SH-SY5Y (cell line): ENCODE measurements around the gene GTPBP2.

Source experiments
- GATA2 ChIP-seq: IDR thresholded peaks from 2 replicates; pipeline ENCODE4 v1.6.1; 2011; ENCODE audit warnings: mild to moderate bottlenecking, low read depth, low read length
- GATA3 ChIP-seq: IDR thresholded peaks from 2 replicates; pipeline ENCODE4 v1.6.1; 2011; ENCODE audit warnings: low read depth, mild to moderate bottlenecking, low read length, moderate library complexity

Gene GTPBP2

GRCh38 chr6:43629104-43629504 is at the start of gene GTPBP2:
TSS of gene GTPBP2 (minus strand) at chr6:43629264. CDS start at chr6:43629162, 102 bp downstream.
- TF ChIP-seq GATA3: no peak
- no peak for TF ChIP-seq GATA2

GRCh38 chr6:43678341-43678740 is 49.3 kb upstream of the GTPBP2 start:
- TF ChIP-seq GATA3 (no peak), GATA2 (no peak)

GRCh38 chr6:43677759-43678158 is 48.7 kb upstream of the GTPBP2 start:
- TF ChIP-seq GATA2: no peak
- no peak for TF ChIP-seq GATA3

- TF ChIP-seq GATA3 (no peak), GATA2 (no peak)
Observed at GRCh38 chr6:43676962-43677606, 48.0 kb upstream of the GTPBP2 start.

GRCh38 chr6:43674921-43675320 is 45.9 kb upstream of the GTPBP2 start:
- TF ChIP-seq GATA3 (no peak), GATA2 (no peak)

- TF ChIP-seq GATA3 (no peak), GATA2 (no peak)
Observed at GRCh38 chr6:43674291-43674690, 45.2 kb upstream of the GTPBP2 start.

GRCh38 chr6:43673444-43674084 is 44.5 kb upstream of the GTPBP2 start:
- TF ChIP-seq GATA3 (no peak), GATA2 (no peak)

- TF ChIP-seq GATA2: no peak
- no peak for TF ChIP-seq GATA3
Observed at GRCh38 chr6:43671801-43672690, 43.0 kb upstream of the GTPBP2 start.

GRCh38 chr6:43671011-43671800 is 42.1 kb upstream of the GTPBP2 start:
- TF ChIP-seq GATA3 (no peak), GATA2 (no peak)

GRCh38 chr6:43670623-43670986 is 41.5 kb upstream of the GTPBP2 start:
- no peak for TF ChIP-seq GATA3
- no peak for TF ChIP-seq GATA2

GRCh38 chr6:43669922-43670622 is 41.0 kb upstream of the GTPBP2 start:
- TF ChIP-seq GATA3 (no peak), GATA2 (no peak)

GRCh38 chr6:43669050-43669921 is 40.2 kb upstream of the GTPBP2 start:
- no peak for TF ChIP-seq GATA3
